ENCODE measurements around the gene KRCC1.

The KRCC1 gene

DNA sequence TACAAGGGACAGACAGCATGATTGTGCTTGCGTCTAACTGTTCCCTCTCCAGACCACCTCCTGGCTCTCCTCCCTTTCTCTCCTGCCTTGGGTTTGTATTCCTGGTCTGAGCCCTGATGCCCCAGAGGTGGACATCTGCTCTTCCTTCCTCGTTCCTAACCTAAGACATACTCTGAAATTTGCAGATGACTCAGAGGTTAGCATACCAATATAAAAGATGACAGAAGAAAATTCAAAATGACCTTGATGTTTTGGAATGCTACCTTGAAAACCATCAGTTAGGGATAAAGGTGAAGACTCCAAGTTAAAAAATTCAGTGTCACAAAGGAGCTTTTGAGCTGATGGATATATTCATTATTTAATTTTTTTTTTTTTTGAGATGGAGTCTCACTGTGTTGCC, 25.0 kb upstream of the KRCC1 start:
- Histone ChIP-seq H3K36me3 (ENCODE audit: low read length) (no peaks in the 10 kb centered on the region), H3F3A (ENCODE audit: insufficient read depth) (no peaks in the 10 kb centered on the region), H3K27me3 (ENCODE audit: low read length) (no peaks in the 10 kb centered on the region), H3K9me3 (ENCODE audit: insufficient read depth, low read length) (no peaks in the 10 kb centered on the region), H3K9ac (ENCODE audit: low read length) (no peak overlapping the region), H3K9me2 (replicated peaks; ENCODE audit: insufficient read depth, low read length) (no peaks in the 10 kb centered on the region), H3K4me3 (ENCODE audit: insufficient read depth, low read length, poor library complexity, severe bottlenecking) (no peak overlapping the region), H4K20me1 (ENCODE audit: low read depth, low read length) (no peaks in the 10 kb centered on the region), H3K27ac (ENCODE audit: low read depth, low read length) (no peak overlapping the region), H3K4me2 (ENCODE audit: low read depth, low read length, poor library complexity, severe bottlenecking) (no peak overlapping the region), H2AFZ (ENCODE audit: low read depth, low read length, severe bottlenecking) (no peak overlapping the region), H3K79me2 (ENCODE audit: insufficient read depth, low read length) (no peaks in the 10 kb centered on the region)
- TF ChIP-seq EZH2phosphoT487 (conservative IDR thresholded peaks at IDR 0.05; ENCODE audit: low read length) = no peak
- TF ChIP-seq, protein P1, sequence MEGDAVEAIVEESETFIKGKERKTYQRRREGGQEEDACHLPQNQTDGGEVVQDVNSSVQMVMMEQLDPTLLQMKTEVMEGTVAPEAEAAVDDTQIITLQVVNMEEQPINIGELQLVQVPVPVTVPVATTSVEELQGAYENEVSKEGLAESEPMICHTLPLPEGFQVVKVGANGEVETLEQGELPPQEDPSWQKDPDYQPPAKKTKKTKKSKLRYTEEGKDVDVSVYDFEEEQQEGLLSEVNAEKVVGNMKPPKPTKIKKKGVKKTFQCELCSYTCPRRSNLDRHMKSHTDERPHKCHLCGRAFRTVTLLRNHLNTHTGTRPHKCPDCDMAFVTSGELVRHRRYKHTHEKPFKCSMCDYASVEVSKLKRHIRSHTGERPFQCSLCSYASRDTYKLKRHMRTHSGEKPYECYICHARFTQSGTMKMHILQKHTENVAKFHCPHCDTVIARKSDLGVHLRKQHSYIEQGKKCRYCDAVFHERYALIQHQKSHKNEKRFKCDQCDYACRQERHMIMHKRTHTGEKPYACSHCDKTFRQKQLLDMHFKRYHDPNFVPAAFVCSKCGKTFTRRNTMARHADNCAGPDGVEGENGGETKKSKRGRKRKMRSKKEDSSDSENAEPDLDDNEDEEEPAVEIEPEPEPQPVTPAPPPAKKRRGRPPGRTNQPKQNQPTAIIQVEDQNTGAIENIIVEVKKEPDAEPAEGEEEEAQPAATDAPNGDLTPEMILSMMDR (IDR thresholded peaks at IDR 0.05; ENCODE audit: insufficient read depth, low read length, poor library complexity, severe bottlenecking) = no peak

DNA sequence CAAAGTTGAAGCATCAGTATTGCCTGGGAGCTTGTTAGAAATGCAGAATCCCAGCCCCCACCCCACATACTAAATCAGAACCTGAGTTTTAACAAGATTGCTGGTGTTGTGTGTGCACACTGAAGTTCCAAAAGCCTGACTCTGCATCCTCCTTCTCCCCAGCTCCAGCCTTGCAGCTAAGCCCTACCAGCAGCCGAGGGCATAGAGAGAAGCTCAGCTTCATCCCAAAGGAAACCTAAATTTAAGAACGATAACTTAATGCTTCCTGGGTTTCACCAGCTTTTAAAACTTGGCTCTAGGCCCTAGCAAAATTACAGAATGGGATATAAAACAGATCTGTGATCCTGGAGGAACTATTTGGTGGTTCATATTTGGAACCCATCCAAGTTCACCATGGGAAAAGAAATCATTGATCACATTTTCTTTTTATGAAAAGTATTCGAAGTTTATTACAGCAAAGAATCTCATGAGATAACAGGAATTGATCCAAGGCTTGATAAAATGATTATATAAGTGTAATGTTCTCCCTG, 23.1 kb upstream of the KRCC1 start:
- H3K4me2 ChIP-seq (ENCODE audit: low read depth, low read length, poor library complexity, severe bottlenecking) = no peak overlapping the region
- no peak overlapping the region for H3K9ac ChIP-seq (ENCODE audit: low read length)
- no peaks in the 10 kb centered on the region for H3K27me3 ChIP-seq (ENCODE audit: low read length)
- H3K79me2 ChIP-seq (ENCODE audit: insufficient read depth, low read length) = no peaks in the 10 kb centered on the region
- H3K36me3 ChIP-seq (ENCODE audit: low read length) = no peaks in the 10 kb centered on the region
- H3K4me3 ChIP-seq (ENCODE audit: insufficient read depth, low read length, poor library complexity, severe bottlenecking) = no peak overlapping the region
- no peaks in the 10 kb centered on the region for H3K9me2 ChIP-seq (replicated peaks; ENCODE audit: insufficient read depth, low read length)
- H3F3A ChIP-seq (ENCODE audit: insufficient read depth) = no peaks in the 10 kb centered on the region
- H3K27ac ChIP-seq (ENCODE audit: low read depth, low read length) = no peak overlapping the region
- H2AFZ ChIP-seq (ENCODE audit: low read depth, low read length, severe bottlenecking) = no peak overlapping the region
- TF ChIP-seq EZH2phosphoT487 (conservative IDR thresholded peaks at IDR 0.05; ENCODE audit: low read length) = no peak
- TF ChIP-seq, protein P1 (IDR thresholded peaks at IDR 0.05; ENCODE audit: insufficient read depth, low read length, poor library complexity, severe bottlenecking) = no peak
- no peaks in the 10 kb centered on the region for H4K20me1 ChIP-seq (ENCODE audit: low read depth, low read length)
- H3K9me3 ChIP-seq (ENCODE audit: insufficient read depth, low read length) = no peaks in the 10 kb centered on the region

DNA sequence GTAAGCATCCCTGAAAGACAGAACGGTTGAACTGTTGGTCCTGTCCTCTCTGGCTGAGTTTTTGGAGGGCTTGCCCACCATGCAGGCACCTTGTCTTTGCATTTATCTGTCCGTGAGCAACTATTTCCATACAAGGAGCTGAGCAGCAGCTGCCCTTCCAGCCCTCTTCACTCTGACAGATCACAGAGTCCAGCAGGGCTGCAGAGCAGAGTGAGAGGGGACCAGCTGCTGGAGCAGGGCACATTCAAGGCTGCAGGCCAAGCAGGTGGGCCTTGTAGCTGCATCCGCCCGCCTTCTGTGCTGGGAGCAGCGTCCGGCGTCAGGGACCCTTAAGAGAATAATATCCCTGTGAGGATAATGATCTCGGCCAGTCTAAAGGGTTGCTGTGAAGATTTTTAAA, 21.5 kb upstream of the KRCC1 start:
- no peak for TF ChIP-seq EZH2phosphoT487 (conservative IDR thresholded peaks at IDR 0.05; ENCODE audit: low read length)
- TF ChIP-seq, protein P1 (IDR thresholded peaks at IDR 0.05; ENCODE audit: insufficient read depth, low read length, poor library complexity, severe bottlenecking) = no peak
- no peak overlapping the region for H3K9ac ChIP-seq (ENCODE audit: low read length)
- H3K4me2 ChIP-seq (ENCODE audit: low read depth, low read length, poor library complexity, severe bottlenecking) = no peak overlapping the region
- no peak overlapping the region for H3K4me3 ChIP-seq (ENCODE audit: insufficient read depth, low read length, poor library complexity, severe bottlenecking)
- no peaks in the 10 kb centered on the region for H3K36me3 ChIP-seq (ENCODE audit: low read length)
- no peak overlapping the region for H2AFZ ChIP-seq (ENCODE audit: low read depth, low read length, severe bottlenecking)
- H4K20me1 ChIP-seq (ENCODE audit: low read depth, low read length) = no peaks in the 10 kb centered on the region
- H3K9me3 ChIP-seq (ENCODE audit: insufficient read depth, low read length) = no peaks in the 10 kb centered on the region
- H3F3A ChIP-seq (ENCODE audit: insufficient read depth) = no peaks in the 10 kb centered on the region
- no peak overlapping the region for H3K27ac ChIP-seq (ENCODE audit: low read depth, low read length)
- H3K27me3 ChIP-seq (ENCODE audit: low read length) = no peaks in the 10 kb centered on the region
- no peaks in the 10 kb centered on the region for H3K9me2 ChIP-seq (replicated peaks; ENCODE audit: insufficient read depth, low read length)
- no peaks in the 10 kb centered on the region for H3K79me2 ChIP-seq (ENCODE audit: insufficient read depth, low read length)

All from SU-DHL-6 (cell line).